Activated naive CD4-positive, alpha-beta T cell treated with anti-CD3 and anti-CD28 coated beads for 36 hours (primary cell): ENCODE results near the gene CNTN5. TPM values are rescaled to one million over a fixed set of nuclear protein-coding genes. Genes with fewer than 3 reads are reported as not detected.

Source experiments
- CTCF ChIA-PET: fragments of 350-600 bp; sonication (Branson Sonifier 250); formaldehyde crosslinking; loops from one replicate; lab custom pipeline; 2021; ENCODE audit warnings: antibody characterized with exemption; lab: Charles Lee
- DNase-seq: peaks from one replicate; pipeline ENCODE4 v3.0.0-alpha.2; 2020
- H3K27ac Mint-ChIP-seq: one replicate; pipeline ENCODE4 v1.8.0; 2021; ENCODE audit warnings: mild to moderate bottlenecking, mixed read lengths
- H3K27me3 Mint-ChIP-seq: one replicate; pipeline ENCODE4 v1.8.0; 2021; ENCODE audit warnings: low read depth, mixed read lengths
- H3K36me3 Mint-ChIP-seq: one replicate; pipeline ENCODE4 v1.8.0; 2021; ENCODE audit warnings: low read depth, mixed read lengths
- H3K4me1 Mint-ChIP-seq: one replicate; pipeline ENCODE4 v1.8.0; 2021; ENCODE audit warnings: low read depth, mixed read lengths
- H3K4me3 Mint-ChIP-seq: one replicate; pipeline ENCODE4 v1.8.0; 2021; ENCODE audit warnings: mild to moderate bottlenecking, moderate library complexity, mixed read lengths
- H3K9me3 Mint-ChIP-seq: one replicate; pipeline ENCODE4 v1.8.0; 2021; ENCODE audit warnings: mixed read lengths
- intact Hi-C: fragments of 100-400 bp; cut with micrococcal nuclease; formaldehyde crosslinking; loops from one replicate; pipeline ENCODE4 v1.15.1; 2023
- total RNA-seq, 2 experiments: library from RNA; stranded (reverse); gene quantifications; one replicate each; pipeline ENCODE4 v1.2.3, GENCODE V29; 2021

Gene CNTN5
- total RNA-seq, 2 experiments from 2014 or later: not detected

DNA sequence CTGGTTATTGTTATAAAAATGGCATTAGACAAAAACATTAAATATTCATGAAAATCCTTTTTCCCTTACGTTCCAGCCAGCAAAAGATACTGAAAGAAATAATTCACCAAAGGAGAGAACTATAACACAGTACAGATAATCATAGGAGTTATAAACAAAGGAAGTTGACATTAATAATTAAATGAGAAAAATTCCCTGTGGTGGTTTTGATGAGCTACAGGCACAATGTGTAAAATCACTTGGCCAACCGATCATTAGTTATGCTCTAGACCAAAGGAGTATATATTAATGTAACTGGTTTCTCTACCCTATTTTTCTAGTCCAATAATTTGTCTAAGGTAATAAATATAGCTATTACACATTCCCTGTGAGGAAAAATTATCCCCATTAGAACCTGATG lies 534.7 kb downstream of the CNTN5 start:
- intact Hi-C loops: no loop called here
- no peaks in the 10 kb centered on the region for H3K4me1 Mint-ChIP-seq
- H3K9me3 Mint-ChIP-seq: peaks cover 3% of the 10 kb centered on the region
- H3K27ac Mint-ChIP-seq: no peak overlapping the region
- CTCF ChIA-PET: interaction anchor here (0.7 kb wide), 1 partner anchor 1645 kb away, joined by 4 read pairs; no protein-coding TSS in a partner anchor
- H3K27me3 Mint-ChIP-seq: no peaks in the 10 kb centered on the region
- no peaks in the 10 kb centered on the region for H3K36me3 Mint-ChIP-seq
- no peak overlapping the region for H3K4me3 Mint-ChIP-seq
- DNase-seq: no peak

DNA sequence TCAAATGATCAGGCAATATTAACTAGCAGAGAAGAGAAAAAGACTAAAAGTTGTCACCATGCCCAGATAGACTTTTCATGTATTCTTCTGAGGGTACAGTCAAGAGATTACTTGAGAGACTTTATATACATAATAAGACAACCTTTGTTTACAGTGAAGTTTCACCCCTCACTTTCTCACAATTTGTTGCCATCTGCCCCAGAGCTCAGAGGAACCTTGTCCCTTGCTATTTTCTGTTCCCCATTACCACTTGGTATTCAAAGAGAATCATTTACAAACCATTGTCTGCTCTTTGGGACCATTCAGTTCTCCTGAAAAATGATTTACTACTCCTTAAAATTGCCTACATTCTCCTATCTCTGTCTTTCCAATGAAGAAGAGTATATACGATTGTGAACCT lies 544.6 kb downstream of the CNTN5 start:
- H3K27me3 Mint-ChIP-seq: no peaks in the 10 kb centered on the region
- no peak for DNase-seq
- no peaks in the 10 kb centered on the region for H3K36me3 Mint-ChIP-seq
- H3K4me1 Mint-ChIP-seq: no peaks in the 10 kb centered on the region
- no peaks in the 10 kb centered on the region for H3K9me3 Mint-ChIP-seq
- no peak overlapping the region for H3K27ac Mint-ChIP-seq
- intact Hi-C loops: no loop called here
- no peak overlapping the region for H3K4me3 Mint-ChIP-seq
- CTCF ChIA-PET: no interaction called here

DNA sequence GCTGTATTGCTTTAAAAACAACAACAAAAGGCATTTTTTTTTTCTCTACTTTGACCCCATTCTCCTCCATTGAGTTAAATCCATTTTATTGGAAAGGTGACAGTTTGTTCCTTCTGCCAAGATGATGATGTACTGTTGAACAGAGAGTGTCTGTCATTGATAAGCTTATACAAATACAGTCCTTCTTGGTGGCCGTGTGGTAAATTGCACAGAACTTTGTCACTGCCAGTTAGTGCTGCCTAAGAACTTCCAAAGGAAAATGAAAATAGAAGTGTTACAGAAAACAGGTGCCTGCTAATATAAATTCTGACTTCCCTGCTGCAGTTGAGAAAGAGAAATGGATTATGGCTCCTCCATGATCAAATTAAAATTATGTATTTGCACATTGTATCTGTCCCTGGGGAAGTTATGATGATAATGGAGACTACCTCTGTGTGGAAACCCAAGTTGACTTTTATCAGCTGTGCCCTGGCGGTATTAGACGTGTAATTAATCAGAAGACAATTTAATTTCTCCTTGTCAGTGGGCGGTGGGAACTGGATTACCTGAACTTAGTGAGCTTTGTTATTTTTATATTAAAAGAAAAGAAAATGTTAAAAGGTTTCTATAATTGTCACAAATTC lies 546.7 kb downstream of the CNTN5 start:
- intact Hi-C loops: no loop called here
- H3K4me3 Mint-ChIP-seq: no peak overlapping the region
- H3K9me3 Mint-ChIP-seq: peaks cover 7% of the 10 kb centered on the region
- no peaks in the 10 kb centered on the region for H3K27me3 Mint-ChIP-seq
- CTCF ChIA-PET: no interaction called here
- H3K4me1 Mint-ChIP-seq: no peaks in the 10 kb centered on the region
- no peak for DNase-seq
- no peak overlapping the region for H3K27ac Mint-ChIP-seq
- no peaks in the 10 kb centered on the region for H3K36me3 Mint-ChIP-seq

GRCh38 chr11:99568808-99569207 lies 548.1 kb downstream of the CNTN5 start:
- peaks cover 8% of the 10 kb centered on the region for H3K9me3 Mint-ChIP-seq
- CTCF ChIA-PET: no interaction called here
- no peaks in the 10 kb centered on the region for H3K27me3 Mint-ChIP-seq
- no peaks in the 10 kb centered on the region for H3K4me1 Mint-ChIP-seq
- no peaks in the 10 kb centered on the region for H3K36me3 Mint-ChIP-seq
- DNase-seq: no peak
- no peak overlapping the region for H3K27ac Mint-ChIP-seq
- no peak overlapping the region for H3K4me3 Mint-ChIP-seq
- intact Hi-C loops: no loop called here

DNA sequence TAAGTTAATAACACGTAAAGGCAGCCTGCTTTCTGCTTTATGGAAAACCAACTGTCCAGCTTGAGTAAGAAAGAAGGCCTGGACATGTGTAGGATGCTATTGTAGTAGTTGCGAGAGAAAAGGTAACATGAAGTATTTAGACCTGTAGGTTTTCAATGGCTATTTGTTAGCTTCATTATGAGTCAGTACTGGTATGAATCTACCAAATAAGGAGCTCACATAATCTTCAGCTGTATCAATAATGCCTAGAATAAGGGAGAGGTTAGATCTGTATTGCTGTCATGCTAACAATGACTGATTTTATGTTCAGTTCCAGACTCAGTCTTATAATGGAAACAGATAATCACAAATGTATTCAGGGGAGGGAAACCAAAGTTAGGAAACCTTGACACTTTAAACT lies 550.3 kb downstream of the CNTN5 start:
- H3K4me3 Mint-ChIP-seq: no peak overlapping the region
- no peaks in the 10 kb centered on the region for H3K4me1 Mint-ChIP-seq
- CTCF ChIA-PET: no interaction called here
- DNase-seq: no peak
- H3K36me3 Mint-ChIP-seq: no peaks in the 10 kb centered on the region
- no peaks in the 10 kb centered on the region for H3K27me3 Mint-ChIP-seq
- intact Hi-C loops: no loop called here
- H3K27ac Mint-ChIP-seq: no peak overlapping the region
- peaks cover 20% of the 10 kb centered on the region for H3K9me3 Mint-ChIP-seq

GRCh38 chr11:99584830-99585229 lies 564.1 kb downstream of the CNTN5 start:
- Mint-ChIP-seq H3K27ac (no peak overlapping the region), H3K4me3 (no peak overlapping the region), H3K27me3 (no peaks in the 10 kb centered on the region), H3K9me3 (peaks cover 8% of the 10 kb centered on the region), H3K4me1 (no peaks in the 10 kb centered on the region), H3K36me3 (peaks cover 2% of the 10 kb centered on the region)
- CTCF ChIA-PET: no interaction called here
- intact Hi-C loops: no loop called here
- no peak for DNase-seq

GRCh38 chr11:99585606-99586005 lies 564.9 kb downstream of the CNTN5 start:
- peaks cover 4% of the 10 kb centered on the region for H3K9me3 Mint-ChIP-seq
- H3K36me3 Mint-ChIP-seq: no peaks in the 10 kb centered on the region
- H3K4me3 Mint-ChIP-seq: no peak overlapping the region
- no peaks in the 10 kb centered on the region for H3K4me1 Mint-ChIP-seq
- no peak overlapping the region for H3K27ac Mint-ChIP-seq
- no peak for DNase-seq
- intact Hi-C loops: no loop called here
- CTCF ChIA-PET: no interaction called here
- no peaks in the 10 kb centered on the region for H3K27me3 Mint-ChIP-seq

DNA sequence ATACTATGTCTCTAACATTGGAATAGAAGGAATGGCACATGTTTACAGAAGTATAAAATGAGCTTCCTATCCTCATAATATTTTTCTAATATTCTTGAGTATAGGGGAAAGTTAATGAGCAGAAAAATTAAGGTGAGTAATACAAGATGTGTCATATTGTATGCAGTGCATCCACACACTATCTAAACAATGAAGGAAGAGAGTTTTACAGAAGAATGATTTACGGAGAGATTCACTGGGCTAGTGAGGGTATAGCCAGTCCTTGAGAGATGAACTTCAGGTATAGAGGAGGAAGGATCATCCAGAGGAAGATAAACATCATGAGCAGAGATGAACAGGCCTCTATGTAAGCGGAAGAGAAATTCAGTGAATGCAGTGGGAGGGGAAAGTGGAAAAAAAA lies 569.0 kb downstream of the CNTN5 start:
- DNase-seq: no peak
- Mint-ChIP-seq H3K4me3 (no peak overlapping the region), H3K4me1 (no peaks in the 10 kb centered on the region), H3K27me3 (no peaks in the 10 kb centered on the region), H3K27ac (no peak overlapping the region), H3K36me3 (no peaks in the 10 kb centered on the region), H3K9me3 (peaks cover 3% of the 10 kb centered on the region)
- intact Hi-C loops: no loop called here
- CTCF ChIA-PET: no interaction called here

DNA sequence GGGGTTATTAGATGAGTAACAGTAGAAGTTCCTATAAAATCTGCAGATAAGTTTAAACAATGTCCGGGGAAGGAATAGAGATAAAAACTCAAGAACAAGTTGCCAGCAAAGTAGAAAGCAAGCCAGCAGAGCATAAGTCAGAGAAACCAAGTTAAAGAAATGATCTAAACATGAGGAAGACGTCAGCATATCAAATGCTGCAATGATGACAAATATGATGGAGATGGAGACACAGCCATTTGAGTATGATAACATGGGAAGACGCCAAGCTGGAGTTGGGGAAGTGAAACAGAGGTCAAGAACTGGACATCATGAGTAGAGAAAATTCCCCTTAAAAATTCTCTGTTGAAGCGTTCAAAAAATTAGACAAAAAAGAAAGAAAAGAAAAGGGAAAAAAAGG lies 571.5 kb downstream of the CNTN5 start:
- no peak for DNase-seq
- Mint-ChIP-seq H3K4me1 (no peaks in the 10 kb centered on the region), H3K9me3 (peaks cover 4% of the 10 kb centered on the region), H3K36me3 (no peaks in the 10 kb centered on the region), H3K4me3 (no peak overlapping the region), H3K27me3 (no peaks in the 10 kb centered on the region), H3K27ac (no peak overlapping the region)
- intact Hi-C loops: no loop called here
- CTCF ChIA-PET: no interaction called here

- CTCF ChIA-PET: interaction anchor here (0.6 kb wide), 1 partner anchor 1948 kb away, joined by 3 read pairs; no protein-coding TSS in a partner anchor
- H3K4me3 Mint-ChIP-seq: no peak overlapping the region
- peaks cover 4% of the 10 kb centered on the region for H3K9me3 Mint-ChIP-seq
- no peak for DNase-seq
- H3K27me3 Mint-ChIP-seq: no peaks in the 10 kb centered on the region
- no peak overlapping the region for H3K27ac Mint-ChIP-seq
- no peaks in the 10 kb centered on the region for H3K36me3 Mint-ChIP-seq
- intact Hi-C loops: no loop called here
- H3K4me1 Mint-ChIP-seq: no peaks in the 10 kb centered on the region
Measured at GRCh38 chr11:99593197-99593596, 572.4 kb downstream of the CNTN5 start.

DNA sequence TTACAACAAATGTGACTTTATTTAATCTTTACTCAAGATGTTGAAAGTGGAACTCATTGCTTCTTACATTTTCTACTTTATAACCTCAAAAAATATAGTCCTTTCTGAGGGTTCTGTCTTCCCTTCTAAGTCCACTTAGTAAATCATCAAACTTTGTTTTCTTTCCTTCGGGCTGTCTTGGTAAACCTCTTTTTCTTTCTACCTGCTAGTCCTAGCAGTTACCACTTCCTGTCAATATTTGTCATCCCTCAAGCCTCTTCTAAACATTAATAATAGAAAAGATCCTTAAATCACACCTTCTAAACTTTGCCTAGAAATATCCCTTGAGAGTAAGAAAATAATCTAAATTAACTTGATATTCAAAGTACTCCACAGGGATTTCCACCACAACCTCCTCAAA lies 580.4 kb downstream of the CNTN5 start:
- Mint-ChIP-seq H3K4me1 (no peaks in the 10 kb centered on the region), H3K27me3 (no peaks in the 10 kb centered on the region), H3K9me3 (no peaks in the 10 kb centered on the region), H3K36me3 (no peaks in the 10 kb centered on the region), H3K4me3 (no peak overlapping the region), H3K27ac (no peak overlapping the region)
- CTCF ChIA-PET: no interaction called here
- no peak for DNase-seq
- intact Hi-C loops: no loop called here

DNA sequence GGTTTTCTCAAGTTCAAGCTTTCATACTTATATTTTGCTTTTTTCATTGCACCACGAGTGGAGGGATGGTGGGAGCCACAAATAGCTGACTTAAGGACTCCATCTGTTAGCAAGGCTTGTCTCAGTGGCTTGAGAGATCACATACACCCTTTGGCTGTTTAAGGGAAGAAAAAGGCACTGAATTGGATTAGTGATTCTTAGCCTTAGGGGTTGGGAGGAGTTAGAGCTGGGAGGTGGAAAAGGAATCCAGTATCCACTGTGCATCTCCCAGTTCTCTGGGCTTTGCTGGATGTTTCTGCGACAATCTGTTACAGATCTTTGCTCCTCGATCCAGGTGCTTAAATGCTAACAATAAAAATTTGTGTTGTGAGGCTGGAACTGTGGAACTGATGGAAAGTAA lies 593.6 kb downstream of the CNTN5 start:
- CTCF ChIA-PET: no interaction called here
- peaks cover 14% of the 10 kb centered on the region for H3K9me3 Mint-ChIP-seq
- H3K36me3 Mint-ChIP-seq: no peaks in the 10 kb centered on the region
- no peaks in the 10 kb centered on the region for H3K4me1 Mint-ChIP-seq
- no peak for DNase-seq
- H3K27ac Mint-ChIP-seq: no peak overlapping the region
- no peaks in the 10 kb centered on the region for H3K27me3 Mint-ChIP-seq
- H3K4me3 Mint-ChIP-seq: no peak overlapping the region
- intact Hi-C loops: no loop called here

GRCh38 chr11:99630629-99631028 lies 609.9 kb downstream of the CNTN5 start:
- DNase-seq: no peak
- CTCF ChIA-PET: no interaction called here
- no peak overlapping the region for H3K27ac Mint-ChIP-seq
- no peaks in the 10 kb centered on the region for H3K36me3 Mint-ChIP-seq
- H3K27me3 Mint-ChIP-seq: no peaks in the 10 kb centered on the region
- H3K4me1 Mint-ChIP-seq: no peaks in the 10 kb centered on the region
- intact Hi-C loops: no loop called here
- H3K4me3 Mint-ChIP-seq: no peak overlapping the region
- H3K9me3 Mint-ChIP-seq: no peaks in the 10 kb centered on the region
